Stimulated activated CD8-positive, alpha-beta memory T cell treated with anti-CD3 and anti-CD28 coated beads, Interleukin-7, amount 100 ng/mL, for 48 hours (primary cell): Measurements from ENCODE around the gene PTPRB.

ENCODE experiments used
- DNase-seq, 2 donors: peaks; one replicate each; pipeline ENCODE4 v3.0.0-alpha.2; 2020; ENCODE audit warnings: low read depth in 1 of 2; ENCODE audit errors: extremely low read depth in 1 of 2

The PTPRB gene

GRCh38 chr12:70467476-70467875, 169.8 kb downstream of the PTPRB start:
- no peak for DNase-seq

GRCh38 chr12:70466753-70467152, 170.5 kb downstream of the PTPRB start:
- no peak for DNase-seq
